Stimulated activated CD8-positive, alpha-beta memory T cell treated with anti-CD3 and anti-CD28 coated beads, Interleukin-4, amount 100 ng/mL, for 48 hours (primary cell): Measurements from ENCODE around the gene SUPT4H1.

Source experiments
- DNase-seq: peaks from one replicate; pipeline ENCODE4 v3.0.0-alpha.2; 2020

The SUPT4H1 gene

DNA sequence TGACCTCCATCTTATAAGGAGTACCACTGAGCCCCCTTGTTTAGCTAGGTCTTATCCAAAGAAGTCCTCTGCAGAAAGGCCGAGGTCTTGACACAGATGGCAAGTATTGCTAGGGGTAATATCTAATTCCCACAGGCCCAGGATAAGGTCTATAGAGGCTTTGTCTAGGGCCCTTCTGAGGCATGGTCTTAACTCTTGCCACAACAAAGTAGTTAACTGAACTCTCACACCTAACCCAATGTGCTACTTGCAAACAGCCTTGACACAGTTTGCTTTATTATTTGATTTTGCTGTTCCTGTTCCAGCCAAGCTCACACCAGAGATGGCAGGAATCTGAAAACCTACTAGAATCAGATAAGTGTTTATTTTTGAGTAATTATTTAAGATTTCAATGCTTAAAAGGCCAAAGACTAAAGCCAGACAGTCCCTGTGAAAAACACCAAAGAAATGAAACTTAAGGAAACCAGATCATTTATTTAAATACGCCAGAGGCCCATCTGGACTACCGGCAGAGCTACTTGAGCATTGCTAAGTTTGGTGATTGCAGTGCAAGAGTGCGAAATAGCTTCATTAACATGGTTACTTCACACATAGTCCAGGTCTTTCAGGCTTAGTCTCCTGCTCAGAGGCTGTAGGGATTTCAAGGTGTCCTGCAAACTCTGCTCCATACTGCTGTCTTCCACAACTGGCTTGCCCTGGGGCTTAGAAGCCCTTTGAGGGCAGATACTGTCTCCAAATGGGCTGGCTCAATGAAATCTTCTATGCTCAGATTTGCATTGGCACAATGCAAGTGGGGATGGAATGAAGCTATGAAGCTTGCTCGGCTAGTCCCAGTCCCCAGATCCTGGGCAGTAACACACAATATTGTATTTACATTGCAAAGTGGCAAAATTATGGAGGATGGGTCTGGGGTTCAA is 28.5 kb upstream of the SUPT4H1 start:
- DNase-seq = no peak

DNA sequence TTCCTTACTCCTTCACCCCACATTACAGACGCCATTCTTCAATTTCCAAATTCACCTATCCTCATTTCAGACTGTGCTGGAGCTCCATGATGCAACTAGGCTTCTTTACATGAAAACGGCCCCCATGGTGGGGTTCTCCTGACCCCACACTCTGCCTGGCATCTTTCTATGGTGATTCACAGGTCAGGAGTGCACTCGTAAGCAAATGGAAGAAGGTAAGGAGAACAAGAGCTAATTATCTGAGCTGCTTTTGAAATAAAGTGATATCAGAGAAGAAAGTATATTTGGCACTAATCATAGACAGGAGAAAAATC is 27.5 kb upstream of the SUPT4H1 start:
- DNase-seq = no peak

DNA sequence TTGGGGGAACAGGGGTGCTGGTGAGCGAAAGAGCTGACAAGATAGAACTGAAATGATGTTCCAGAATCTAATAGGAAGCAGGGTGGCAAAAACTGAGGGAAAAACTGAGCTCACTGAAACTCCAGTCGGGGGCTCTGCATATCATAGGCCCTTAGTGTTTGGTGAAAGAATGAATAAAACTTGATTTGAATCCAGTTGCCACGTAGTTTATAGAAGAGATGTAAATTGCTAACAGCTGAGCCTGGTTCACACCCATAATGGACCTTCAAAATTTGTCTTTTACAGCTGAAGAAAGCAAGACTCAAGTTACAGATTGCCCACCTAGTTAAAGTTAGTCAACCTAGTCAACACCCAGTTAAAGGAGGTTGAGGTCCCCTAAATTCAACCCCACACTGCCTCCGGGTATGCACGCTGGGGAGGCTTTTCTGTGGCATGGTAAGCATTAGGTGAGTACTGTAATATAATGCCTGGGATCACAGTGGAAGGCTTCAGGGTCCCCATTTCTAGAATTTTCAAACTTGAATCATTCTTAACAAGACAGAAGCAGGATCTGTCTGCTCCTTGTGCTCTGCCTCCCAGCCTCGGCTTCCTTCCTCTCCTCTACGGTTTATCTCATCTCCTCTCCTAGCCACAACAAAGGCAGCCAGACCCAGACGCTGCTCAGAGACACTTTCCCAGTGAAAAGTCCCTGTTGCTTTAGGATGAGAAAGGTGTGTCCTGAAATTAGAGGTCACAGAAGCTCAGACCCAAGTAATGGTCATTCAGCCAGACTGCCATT is 26.9 kb upstream of the SUPT4H1 start:
- no peak for DNase-seq

DNA sequence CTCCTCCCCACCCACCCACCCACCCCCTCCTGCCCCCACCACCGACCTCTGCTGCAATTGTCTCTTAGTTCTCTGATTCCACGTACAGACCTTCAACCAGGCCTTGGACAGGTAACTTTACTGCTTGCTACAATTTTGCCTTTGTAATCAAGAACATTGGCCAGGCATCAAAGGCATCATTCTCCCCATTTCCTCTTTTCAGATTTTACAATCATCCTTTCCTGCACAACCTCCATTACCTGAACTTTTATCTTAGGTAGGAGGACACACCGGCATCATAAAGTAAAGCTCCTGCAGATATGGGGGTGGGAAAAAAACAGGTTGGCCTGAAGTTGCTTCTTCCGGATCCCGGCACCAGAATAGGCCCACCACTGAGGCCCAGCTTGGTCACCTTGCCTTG is 25.7 kb upstream of the SUPT4H1 start:
- no peak for DNase-seq

DNA sequence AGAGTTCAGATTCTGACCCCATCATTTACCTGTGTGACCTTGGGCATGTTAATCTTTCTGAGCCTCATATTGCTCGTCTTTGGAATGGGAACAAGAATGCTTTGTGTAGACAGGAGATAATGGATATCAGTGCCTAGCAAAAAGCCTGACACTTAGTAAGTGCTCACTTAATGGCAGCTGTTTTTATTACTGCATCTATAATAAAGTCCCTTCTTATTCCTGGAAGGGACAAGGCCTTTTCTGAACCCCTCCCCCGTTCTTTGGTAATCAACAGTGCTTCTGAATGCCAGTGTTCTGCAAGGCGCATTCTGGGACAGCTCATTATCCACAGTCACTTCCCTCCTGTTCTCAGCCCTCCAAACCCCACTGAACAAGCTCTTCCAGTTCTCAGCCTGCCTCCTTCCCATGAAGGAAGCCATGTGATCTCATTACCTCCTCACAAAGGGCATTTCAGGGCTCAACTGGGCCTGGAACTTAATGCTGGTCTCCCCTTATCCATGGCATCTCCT is 25.1 kb upstream of the SUPT4H1 start:
- no peak for DNase-seq

DNA sequence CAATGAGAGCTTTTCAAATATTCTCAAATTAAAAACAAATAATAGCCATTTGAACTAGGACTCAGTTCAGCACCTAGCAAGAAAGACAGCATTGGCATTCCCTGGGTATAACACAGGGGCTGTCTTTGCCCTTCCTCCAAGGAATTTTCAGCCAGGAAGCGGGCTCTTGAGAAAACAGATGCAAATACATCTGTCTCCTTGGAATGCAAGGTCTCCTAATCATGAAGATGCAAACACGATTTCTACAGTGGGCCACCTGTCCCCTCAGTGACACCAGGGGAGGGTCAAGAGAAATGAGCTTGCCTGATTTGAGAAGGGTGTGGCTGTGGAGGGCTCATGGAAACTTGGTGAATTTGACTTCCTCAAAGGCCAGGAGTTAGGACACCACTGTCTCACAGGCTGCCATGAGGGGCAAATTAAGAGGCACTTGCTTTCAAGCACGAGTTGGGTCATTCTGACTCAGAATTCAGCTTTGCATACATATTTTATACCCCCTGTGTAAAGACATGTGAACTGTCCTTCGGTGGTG is 24.5 kb upstream of the SUPT4H1 start:
- DNase-seq = no peak

DNA sequence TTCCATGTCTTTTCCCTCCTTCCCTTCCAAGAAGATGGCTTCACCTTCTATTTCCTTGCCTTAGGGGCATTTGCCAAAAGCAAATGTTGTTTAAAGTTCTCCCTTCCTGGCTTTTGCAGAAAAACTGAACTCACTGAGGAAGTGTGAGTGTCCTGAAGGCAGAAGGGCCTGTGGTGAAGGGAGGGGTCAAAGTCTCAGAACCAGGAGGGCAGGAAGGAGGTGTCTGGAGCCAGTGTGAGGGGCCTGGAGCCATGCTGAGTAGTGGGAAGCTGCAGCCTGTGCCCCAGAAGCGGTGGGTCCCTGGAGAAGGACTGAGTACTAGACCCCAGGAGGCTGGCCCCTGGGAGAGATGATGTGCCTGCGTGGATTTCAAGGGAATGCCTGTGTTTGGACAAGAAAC is 23.8 kb upstream of the SUPT4H1 start:
- DNase-seq = no peak

DNA sequence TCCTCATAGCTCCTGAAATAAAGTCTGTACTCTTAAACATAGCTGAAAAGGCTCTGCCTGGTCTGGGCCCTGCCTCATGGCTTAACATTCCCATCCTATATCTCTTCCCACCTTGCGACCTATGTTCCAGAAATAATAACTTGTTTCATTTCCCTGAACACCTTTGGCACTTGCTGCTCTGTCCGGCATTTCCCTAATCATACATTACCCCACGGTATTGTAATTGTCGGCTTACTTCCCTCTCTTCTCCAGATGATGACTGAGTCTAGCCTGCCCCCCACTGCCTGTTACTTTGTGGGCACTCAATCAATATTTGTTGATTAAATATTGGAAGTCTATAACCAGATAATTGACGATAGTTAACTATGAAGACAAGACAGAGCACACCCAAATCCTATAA is 23.3 kb upstream of the SUPT4H1 start:
- no peak for DNase-seq

DNA sequence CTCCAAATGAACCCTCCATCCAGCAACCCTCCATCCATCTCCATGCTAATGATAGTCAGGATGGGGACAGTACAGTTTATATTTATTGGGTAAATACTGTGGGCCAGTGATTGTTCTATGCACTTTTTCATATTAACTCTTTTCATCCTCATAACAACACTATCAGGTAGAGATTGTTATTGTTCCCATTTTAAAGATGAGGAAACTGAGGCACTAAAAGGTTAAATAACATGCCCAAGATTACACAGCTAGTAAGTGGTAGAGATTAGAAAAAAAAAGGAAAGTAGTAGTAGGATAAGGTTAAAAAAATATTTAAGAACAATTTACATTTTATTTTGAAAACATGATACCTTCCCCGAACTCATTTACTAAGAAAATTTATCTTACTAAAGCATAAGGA is 21.9 kb upstream of the SUPT4H1 start:
- no peak for DNase-seq

DNA sequence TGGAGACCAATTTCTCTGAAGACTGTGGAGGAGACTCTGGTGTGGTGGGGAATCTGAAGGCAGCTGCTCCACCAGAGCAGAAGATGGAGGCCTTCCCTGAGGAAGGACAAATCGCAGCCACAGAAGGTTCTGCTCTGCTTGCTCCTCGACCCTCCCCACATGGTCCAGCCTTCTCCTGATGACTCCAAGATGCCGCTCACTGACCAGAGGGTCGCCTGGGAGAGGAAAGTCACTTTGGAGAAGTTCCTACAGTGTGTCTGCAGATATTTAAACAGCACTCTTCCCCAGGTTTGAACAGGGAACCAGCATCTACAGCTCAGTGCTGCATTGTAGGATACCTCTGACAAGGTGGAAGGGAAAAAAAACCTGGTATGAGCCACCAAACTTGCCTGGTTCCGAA is 21.0 kb upstream of the SUPT4H1 start:
- DNase-seq = no peak

DNA sequence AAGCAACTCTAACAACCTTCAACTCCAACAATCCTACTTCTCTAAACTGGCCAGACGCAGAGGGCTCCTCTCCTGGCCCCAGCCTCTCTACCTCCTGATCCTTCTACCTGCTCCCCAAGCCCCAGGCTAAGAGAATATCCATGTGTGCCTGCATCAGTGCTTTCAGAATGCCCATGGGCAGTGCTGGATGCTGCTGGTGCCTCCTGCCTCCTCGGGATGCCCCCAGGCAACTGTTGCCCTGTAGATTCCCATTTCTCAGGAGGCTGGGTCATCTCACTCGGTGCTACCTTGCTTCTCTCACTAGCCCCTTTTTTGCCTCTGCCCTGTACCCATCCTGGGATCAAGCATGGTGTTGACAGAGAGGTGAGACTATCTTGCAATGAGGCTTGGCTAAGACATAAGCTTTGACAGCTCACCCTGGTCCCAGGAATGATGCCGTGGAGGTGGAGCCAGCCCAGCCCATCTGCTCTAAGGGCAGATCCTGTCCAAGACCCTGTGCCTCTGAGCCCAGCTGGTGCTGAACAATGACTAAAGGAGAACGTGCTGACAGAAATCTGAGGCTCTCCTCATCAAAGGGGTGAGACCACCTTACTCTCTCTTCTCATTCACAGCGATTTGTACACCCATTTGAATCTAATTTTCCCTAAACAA is 19.4 kb upstream of the SUPT4H1 start:
- DNase-seq = no peak

DNA sequence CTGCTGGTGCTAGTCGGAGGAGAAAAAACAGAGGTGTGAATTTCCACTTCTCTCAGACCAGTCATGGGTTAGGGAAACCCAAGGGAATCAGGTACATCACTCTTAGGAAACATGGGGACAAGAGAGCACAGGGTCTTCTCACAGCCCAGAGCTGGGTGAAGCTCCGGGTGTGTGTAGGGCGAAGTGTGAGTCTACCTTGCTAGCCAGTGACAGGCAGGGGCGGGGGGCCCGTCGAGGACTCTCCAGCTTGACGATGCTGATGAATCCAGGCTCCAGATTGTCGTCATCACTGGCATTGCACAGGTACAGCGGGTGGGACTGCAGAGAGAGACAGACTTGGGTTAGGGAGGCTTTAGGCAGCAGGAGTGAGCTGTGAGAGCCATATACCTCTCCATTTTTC is 18.7 kb upstream of the SUPT4H1 start:
- DNase-seq = no peak

DNA sequence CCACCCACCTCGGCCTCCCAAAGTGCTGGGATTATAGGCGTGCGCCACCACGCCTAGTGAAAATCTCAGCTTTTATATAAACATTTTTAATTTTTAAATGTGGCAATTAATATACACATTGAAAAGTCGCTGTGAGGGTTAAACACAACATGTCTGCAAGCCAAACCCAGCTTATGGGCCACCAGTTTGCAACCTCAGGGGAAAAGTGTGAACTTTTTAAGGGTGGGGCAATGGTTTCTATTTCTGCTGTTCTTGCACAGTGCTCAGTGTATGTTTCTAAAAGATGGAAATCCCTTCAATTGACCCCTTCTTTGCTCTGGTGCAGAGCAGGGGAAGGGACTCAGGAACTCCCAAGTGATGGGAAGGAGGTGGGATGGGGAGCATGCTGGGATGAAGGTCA is 18.3 kb upstream of the SUPT4H1 start:
- DNase-seq = no peak

DNA sequence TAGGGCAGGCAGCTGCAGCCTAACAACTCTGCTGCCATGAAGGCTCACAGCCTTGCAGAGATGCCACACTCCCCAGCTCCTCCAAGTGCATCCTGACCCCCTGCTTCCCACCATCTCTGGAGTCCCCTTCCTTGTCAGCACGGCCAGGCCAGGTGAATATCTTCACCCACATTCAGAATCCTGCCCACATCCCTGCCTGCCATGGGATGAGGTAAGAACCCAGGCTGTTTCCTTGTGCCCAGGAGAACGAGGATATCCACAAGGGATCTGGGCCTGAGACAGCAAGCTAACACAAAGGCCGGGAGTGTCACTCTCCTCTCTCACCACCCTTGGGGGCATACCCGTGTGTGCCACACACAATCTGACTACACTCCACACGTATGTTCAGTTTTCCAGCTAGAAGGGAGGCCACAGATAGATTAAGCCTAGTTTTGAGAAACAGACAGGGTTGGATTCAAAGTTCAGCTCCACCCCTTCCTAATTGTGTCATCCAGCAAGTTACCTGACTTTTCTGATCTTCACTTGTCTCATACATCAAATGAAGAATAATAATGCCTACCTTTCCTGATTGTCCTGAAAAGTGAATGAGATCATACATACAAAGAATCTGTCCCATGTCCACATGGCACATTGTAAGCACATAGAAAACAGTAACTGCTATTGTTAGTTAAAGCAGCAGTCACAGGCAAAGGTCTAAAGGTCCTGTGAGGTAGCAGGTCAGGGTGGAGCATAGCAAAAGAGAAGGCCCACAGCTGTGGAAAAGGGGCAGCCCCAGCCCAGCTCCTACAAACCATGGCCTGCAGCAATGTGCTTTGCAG is 17.4 kb upstream of the SUPT4H1 start:
- DNase-seq = no peak

DNA sequence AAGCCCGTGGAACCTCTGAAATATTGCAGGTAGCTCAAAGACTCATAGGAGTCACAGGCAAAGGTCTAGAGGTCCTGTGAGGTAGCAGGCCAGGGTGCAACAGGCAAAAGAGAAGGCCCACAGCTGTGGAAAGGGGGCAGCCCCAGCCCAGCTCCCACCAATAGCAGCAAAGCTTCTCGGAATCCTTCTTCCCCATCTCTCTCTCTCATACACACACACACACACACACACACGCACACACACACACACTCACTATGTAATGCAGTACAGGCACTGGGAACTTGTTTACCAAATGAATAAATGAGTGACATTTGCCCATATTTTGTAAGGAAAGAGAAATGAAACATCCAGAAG is 16.8 kb upstream of the SUPT4H1 start:
- no peak for DNase-seq

DNA sequence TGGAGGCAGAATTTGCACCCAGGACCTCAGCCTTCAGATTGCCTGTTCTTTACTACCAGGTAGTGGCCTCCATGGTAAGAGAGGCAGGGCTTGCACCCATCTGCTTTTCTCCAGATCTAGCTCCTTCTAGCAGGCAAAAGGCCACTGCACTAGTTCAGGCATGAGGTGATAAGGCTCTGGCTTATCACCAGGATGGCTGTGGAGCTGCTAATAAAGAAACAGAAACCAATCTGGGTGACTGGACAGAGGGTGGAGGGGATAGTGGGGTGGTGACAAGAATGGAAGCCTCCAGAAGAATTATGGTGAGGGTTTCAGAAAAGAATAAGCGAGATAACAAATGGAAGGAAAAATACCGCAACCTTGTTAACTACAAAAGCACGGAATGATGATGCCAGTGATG is 15.5 kb upstream of the SUPT4H1 start:
- no peak for DNase-seq

DNA sequence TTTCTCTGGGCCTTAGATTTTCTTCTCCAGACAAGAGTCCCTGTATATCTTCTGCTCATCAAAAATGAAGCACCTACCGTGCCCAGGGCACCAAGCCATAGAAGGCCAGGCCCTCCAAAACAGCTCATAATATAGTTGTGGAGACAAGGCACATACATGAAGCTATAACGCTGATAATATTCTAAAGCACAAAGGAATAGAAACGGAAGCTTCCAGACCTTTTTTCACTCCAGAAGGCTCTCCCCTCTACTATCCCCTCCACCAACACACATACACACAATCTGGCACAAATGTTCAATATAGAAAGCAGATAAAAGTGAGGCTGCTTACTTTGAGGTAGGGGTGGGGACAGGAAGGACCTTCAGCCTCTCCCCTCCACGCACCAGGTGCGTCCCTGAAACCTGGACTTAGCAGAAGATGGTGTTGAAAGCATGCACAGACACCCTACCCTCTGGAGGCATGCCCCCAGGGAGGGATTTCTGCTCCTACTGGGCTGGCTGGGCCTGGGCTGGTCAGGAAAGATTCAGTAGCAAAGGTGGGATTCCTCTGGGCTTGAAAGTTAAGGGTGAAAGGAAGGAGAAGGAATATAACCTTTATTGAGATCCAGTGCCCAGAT is 14.1 kb upstream of the SUPT4H1 start:
- DNase-seq = no peak

DNA sequence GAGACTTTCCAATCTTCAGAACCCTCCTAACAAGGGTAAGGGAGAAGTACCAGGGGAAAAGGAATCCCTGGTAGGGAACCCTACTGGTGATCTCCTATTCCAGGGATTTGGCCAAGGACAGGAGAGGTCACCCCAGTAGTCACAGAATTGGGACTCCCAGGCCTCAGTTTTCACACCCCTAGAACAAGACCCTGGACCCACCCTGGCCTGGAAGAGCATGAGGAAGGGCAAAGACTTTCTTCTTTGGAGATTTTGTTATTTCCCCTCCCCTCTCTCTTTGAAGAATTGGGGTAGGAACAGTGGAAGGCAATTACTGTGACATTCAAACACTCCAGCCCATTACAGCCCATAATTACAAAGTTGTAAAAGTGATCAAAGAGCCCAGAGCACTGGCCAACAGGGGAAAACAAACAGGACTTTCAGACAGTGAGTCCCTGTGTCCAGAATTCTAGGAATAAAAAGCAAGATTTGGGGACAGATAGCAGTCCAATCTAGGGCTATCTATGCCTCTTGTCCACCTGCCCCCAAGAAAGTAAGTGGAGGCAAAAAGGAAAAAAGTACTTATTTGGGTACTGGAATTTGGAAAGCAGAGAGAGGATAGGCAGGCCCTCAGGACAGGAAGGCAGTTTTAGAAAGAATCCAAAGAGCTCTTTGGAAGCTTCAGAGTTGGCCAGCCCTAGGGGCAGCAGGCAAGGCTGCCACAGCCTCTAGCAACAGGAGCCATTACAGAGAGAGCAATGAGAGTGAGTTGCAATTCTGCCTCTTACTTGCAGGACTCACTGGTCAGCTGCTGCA is 13.4 kb upstream of the SUPT4H1 start:
- DNase-seq = no peak

DNA sequence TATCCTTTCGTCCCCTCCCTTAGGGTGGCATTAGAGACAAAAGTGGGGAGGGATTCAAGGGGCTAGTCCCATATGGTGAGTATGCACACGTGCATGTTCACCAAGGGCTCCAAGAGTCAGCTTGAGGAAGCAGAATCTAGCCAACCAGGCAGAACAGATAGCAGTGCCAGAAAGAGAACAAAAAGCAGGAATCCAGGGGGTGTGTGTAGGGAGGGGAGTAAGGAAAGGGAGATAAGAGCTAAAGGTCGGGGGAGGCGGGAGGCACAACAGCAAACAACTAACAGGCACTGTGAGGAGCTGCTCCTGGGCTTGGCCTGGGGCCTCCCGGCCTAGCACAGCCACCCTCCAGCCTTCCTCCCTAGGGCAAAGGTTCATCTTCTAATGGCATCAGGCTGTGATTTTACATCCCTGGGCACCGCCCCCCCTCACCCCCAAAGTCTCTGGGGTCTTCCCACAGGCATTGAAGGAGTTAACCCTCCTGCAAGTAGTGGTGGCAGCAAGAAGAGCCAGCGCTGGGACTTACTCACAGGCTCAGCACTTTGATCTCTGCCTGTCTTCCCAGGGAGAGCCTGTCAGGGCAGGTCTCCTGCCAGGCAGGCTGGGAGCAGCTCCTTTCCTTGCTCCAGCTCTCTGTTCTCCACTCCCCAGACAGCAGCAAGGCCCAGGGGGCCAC is 12.4 kb upstream of the SUPT4H1 start:
- DNase-seq = no peak

DNA sequence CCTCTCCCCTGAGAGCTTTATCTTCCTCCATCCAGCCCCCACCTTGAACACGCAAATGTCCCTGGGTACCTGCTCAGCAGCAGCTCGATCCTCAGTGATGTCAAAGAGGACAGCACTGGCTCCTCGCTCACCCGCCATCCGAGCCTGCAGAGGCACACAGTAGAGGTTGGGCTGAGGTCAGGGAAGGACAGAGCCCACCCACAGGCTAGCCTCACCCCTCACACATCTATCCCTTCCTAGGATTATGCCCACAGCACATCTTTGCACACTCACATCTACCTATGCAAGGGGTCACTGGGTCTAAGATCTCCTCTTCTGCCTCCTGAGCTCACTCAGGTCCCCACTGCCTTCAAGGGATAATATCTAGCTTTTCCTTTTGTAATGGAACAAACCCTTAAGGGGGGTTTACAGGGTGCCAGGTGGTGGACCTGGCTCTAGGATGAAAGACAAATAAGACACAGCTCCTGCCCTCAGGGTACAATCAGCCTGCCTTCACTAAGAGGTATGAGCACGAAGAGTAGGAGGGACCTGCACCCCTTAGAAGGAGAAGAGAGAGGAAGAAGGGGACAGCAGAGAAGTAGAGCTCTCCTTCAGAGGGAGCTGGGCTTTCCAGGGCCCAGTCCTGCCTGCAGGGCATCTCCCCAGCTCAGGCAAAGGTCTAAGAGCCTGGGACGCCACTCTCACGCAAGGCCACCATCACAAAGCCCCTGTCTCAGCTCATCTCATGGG is 11.6 kb upstream of the SUPT4H1 start:
- DNase-seq = no peak
